ENCODE data around the gene SLC17A7. TPM values are rescaled to one million over a fixed set of nuclear protein-coding genes. Genes with fewer than 3 reads are reported as not detected.

SLC17A7 gene
- total and polyA plus RNA-seq, 9 of the 15 experiments (the other 6 are each of a cell fraction or from before 2014, with no cell fraction given) = 1.1 to 15.7 (median 2.4) TPM

DNA sequence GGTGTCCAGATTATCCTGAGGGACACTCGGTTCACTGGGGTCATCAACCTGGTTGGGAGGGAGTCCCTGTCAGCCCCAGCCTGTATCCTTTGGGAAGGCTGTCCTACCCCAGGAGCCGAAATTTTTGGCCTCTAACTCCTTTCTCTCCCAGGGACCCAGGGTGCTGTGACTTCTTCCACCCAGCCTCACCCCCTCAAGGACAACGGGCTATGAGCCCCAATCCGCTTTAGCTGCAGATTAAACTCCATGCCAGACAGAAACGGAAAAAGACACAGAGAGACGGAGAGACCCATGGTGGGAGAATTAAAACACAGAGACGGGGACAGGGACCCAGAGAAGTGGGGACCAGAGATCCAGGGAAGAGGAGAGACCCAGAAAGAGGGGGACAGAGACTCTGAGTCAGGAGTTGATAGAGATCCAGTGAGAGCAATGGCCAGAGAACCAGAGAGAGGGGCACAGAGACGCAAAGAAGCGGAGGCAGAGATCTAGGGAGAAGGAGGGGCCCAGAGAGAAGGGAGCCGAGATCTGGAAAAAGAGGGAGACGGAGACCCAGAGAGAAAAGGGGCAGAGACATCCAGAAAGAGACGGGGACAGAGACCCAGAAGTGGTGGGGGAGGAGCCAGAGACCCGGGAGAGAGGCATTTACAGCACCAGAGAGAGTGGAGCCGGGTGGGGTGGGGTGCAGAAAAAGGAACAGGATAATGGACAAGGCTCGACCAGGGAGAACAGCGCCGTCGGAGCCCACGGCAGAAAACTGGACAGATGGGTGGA lies 703 bp downstream of the SLC17A7 start (continued):
- TF ChIP-seq, protein P1, sequence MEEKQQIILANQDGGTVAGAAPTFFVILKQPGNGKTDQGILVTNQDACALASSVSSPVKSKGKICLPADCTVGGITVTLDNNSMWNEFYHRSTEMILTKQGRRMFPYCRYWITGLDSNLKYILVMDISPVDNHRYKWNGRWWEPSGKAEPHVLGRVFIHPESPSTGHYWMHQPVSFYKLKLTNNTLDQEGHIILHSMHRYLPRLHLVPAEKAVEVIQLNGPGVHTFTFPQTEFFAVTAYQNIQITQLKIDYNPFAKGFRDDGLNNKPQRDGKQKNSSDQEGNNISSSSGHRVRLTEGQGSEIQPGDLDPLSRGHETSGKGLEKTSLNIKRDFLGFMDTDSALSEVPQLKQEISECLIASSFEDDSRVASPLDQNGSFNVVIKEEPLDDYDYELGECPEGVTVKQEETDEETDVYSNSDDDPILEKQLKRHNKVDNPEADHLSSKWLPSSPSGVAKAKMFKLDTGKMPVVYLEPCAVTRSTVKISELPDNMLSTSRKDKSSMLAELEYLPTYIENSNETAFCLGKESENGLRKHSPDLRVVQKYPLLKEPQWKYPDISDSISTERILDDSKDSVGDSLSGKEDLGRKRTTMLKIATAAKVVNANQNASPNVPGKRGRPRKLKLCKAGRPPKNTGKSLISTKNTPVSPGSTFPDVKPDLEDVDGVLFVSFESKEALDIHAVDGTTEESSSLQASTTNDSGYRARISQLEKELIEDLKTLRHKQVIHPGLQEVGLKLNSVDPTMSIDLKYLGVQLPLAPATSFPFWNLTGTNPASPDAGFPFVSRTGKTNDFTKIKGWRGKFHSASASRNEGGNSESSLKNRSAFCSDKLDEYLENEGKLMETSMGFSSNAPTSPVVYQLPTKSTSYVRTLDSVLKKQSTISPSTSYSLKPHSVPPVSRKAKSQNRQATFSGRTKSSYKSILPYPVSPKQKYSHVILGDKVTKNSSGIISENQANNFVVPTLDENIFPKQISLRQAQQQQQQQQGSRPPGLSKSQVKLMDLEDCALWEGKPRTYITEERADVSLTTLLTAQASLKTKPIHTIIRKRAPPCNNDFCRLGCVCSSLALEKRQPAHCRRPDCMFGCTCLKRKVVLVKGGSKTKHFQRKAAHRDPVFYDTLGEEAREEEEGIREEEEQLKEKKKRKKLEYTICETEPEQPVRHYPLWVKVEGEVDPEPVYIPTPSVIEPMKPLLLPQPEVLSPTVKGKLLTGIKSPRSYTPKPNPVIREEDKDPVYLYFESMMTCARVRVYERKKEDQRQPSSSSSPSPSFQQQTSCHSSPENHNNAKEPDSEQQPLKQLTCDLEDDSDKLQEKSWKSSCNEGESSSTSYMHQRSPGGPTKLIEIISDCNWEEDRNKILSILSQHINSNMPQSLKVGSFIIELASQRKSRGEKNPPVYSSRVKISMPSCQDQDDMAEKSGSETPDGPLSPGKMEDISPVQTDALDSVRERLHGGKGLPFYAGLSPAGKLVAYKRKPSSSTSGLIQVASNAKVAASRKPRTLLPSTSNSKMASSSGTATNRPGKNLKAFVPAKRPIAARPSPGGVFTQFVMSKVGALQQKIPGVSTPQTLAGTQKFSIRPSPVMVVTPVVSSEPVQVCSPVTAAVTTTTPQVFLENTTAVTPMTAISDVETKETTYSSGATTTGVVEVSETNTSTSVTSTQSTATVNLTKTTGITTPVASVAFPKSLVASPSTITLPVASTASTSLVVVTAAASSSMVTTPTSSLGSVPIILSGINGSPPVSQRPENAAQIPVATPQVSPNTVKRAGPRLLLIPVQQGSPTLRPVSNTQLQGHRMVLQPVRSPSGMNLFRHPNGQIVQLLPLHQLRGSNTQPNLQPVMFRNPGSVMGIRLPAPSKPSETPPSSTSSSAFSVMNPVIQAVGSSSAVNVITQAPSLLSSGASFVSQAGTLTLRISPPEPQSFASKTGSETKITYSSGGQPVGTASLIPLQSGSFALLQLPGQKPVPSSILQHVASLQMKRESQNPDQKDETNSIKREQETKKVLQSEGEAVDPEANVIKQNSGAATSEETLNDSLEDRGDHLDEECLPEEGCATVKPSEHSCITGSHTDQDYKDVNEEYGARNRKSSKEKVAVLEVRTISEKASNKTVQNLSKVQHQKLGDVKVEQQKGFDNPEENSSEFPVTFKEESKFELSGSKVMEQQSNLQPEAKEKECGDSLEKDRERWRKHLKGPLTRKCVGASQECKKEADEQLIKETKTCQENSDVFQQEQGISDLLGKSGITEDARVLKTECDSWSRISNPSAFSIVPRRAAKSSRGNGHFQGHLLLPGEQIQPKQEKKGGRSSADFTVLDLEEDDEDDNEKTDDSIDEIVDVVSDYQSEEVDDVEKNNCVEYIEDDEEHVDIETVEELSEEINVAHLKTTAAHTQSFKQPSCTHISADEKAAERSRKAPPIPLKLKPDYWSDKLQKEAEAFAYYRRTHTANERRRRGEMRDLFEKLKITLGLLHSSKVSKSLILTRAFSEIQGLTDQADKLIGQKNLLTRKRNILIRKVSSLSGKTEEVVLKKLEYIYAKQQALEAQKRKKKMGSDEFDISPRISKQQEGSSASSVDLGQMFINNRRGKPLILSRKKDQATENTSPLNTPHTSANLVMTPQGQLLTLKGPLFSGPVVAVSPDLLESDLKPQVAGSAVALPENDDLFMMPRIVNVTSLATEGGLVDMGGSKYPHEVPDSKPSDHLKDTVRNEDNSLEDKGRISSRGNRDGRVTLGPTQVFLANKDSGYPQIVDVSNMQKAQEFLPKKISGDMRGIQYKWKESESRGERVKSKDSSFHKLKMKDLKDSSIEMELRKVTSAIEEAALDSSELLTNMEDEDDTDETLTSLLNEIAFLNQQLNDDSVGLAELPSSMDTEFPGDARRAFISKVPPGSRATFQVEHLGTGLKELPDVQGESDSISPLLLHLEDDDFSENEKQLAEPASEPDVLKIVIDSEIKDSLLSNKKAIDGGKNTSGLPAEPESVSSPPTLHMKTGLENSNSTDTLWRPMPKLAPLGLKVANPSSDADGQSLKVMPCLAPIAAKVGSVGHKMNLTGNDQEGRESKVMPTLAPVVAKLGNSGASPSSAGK (IDR thresholded peaks at IDR 0.05) = no peak
- TF ChIP-seq, protein P2, sequence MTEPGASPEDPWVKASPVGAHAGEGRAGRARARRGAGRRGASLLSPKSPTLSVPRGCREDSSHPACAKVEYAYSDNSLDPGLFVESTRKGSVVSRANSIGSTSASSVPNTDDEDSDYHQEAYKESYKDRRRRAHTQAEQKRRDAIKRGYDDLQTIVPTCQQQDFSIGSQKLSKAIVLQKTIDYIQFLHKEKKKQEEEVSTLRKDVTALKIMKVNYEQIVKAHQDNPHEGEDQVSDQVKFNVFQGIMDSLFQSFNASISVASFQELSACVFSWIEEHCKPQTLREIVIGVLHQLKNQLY (CRISPR knock-in tag; conservative IDR thresholded peaks at IDR 0.05) = no peak
- TF ChIP-seq IFI16 (CRISPR knock-in tag; IDR thresholded peaks at IDR 0.05) (no peak), BCOR (IDR thresholded peaks at IDR 0.05) (peak; percentile 67; the same call in 1 of the 2 replicates)
- TF ChIP-seq, protein P3, sequence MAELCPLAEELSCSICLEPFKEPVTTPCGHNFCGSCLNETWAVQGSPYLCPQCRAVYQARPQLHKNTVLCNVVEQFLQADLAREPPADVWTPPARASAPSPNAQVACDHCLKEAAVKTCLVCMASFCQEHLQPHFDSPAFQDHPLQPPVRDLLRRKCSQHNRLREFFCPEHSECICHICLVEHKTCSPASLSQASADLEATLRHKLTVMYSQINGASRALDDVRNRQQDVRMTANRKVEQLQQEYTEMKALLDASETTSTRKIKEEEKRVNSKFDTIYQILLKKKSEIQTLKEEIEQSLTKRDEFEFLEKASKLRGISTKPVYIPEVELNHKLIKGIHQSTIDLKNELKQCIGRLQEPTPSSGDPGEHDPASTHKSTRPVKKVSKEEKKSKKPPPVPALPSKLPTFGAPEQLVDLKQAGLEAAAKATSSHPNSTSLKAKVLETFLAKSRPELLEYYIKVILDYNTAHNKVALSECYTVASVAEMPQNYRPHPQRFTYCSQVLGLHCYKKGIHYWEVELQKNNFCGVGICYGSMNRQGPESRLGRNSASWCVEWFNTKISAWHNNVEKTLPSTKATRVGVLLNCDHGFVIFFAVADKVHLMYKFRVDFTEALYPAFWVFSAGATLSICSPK (IDR thresholded peaks at IDR 0.05; ENCODE audit: borderline replicate concordance) = 0 out of 2 replicates have a peak, but pooled peaks have one; percentile 32
- TF ChIP-seq, protein P4, sequence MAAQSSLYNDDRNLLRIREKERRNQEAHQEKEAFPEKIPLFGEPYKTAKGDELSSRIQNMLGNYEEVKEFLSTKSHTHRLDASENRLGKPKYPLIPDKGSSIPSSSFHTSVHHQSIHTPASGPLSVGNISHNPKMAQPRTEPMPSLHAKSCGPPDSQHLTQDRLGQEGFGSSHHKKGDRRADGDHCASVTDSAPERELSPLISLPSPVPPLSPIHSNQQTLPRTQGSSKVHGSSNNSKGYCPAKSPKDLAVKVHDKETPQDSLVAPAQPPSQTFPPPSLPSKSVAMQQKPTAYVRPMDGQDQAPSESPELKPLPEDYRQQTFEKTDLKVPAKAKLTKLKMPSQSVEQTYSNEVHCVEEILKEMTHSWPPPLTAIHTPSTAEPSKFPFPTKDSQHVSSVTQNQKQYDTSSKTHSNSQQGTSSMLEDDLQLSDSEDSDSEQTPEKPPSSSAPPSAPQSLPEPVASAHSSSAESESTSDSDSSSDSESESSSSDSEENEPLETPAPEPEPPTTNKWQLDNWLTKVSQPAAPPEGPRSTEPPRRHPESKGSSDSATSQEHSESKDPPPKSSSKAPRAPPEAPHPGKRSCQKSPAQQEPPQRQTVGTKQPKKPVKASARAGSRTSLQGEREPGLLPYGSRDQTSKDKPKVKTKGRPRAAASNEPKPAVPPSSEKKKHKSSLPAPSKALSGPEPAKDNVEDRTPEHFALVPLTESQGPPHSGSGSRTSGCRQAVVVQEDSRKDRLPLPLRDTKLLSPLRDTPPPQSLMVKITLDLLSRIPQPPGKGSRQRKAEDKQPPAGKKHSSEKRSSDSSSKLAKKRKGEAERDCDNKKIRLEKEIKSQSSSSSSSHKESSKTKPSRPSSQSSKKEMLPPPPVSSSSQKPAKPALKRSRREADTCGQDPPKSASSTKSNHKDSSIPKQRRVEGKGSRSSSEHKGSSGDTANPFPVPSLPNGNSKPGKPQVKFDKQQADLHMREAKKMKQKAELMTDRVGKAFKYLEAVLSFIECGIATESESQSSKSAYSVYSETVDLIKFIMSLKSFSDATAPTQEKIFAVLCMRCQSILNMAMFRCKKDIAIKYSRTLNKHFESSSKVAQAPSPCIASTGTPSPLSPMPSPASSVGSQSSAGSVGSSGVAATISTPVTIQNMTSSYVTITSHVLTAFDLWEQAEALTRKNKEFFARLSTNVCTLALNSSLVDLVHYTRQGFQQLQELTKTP (IDR thresholded peaks at IDR 0.05; ENCODE audit: low read depth in 1 of 2, partially characterized antibody in 2 of 2) = peak in 1 of 2 experiments; percentile 26
- TF ChIP-seq, protein P5, sequence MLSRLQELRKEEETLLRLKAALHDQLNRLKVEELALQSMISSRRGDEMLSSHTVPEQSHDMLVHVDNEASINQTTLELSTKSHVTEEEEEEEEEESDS (CRISPR knock-in tag; IDR thresholded peaks at IDR 0.05) = no peak
